Vagina (tissue), 2 donors: ENCODE data around the gene ATP2C2. TPM values are rescaled to one million over a fixed set of nuclear protein-coding genes. Genes with fewer than 3 reads are reported as not detected.

ENCODE experiments used
- DNase-seq, 2 donors: peaks; one replicate each; pipeline ENCODE4 v3.0.0-alpha.2; 2017; ENCODE audit errors: extremely low spot score in 2 of 2
- H3K27ac ChIP-seq: fragments of 200-600 bp; sonication (generic); one replicate; pipeline ENCODE4 v1.5.1; 2019
- H3K27me3 ChIP-seq: fragments of 200-600 bp; sonication (generic); one replicate; pipeline ENCODE4 v1.5.1; 2019
- H3K36me3 ChIP-seq, 2 donors: fragments of 200-600 bp; sonication (generic); one replicate each; pipeline ENCODE4 v1.5.1; 2017 to 2019
- H3K4me1 ChIP-seq: fragments of 200-600 bp; sonication (generic); one replicate; pipeline ENCODE4 v1.5.1; 2019
- H3K4me3 ChIP-seq, 2 donors: fragments of 200-600 bp; sonication (generic); 1 replicate in 1 of 2; 2 replicates in 1 of 2; pipeline ENCODE4 v1.5.1; 2016 to 2019
- H3K9me3 ChIP-seq: fragments of 200-600 bp; sonication (generic); one replicate; pipeline ENCODE4 v1.5.1; 2019
- CTCF ChIP-seq, 3 experiments: fragments of 450-650 bp in 2 of 3; fragments of 200-600 bp in 1 of 3; sonication (generic) in 1 of 3; IDR thresholded peaks; one replicate each; pipeline ENCODE4 v1.5.1; 2017 to 2019; ENCODE audit warnings: antibody characterized with exemption in 3 of 3, mild to moderate bottlenecking in 2 of 3, moderate library complexity in 2 of 3
- POLR2A ChIP-seq, 2 donors: fragments of 450-650 bp; IDR thresholded peaks; one replicate each; pipeline ENCODE4 v1.6.1; 2017; ENCODE audit warnings: antibody characterized with exemption in 2 of 2, mild to moderate bottlenecking in 2 of 2, moderate library complexity in 2 of 2
- POLR2AphosphoS5 ChIP-seq, 2 donors: sonication (generic); formaldehyde crosslinking; IDR thresholded peaks; one replicate each; pipeline ENCODE4 v1.9.0; 2017; ENCODE audit warnings: antibody characterized with exemption in 2 of 2, mild to moderate bottlenecking in 2 of 2, low read depth in 1 of 2; ENCODE audit not compliant: insufficient read depth in 1 of 2
- intact Hi-C: fragments of 100-400 bp; cut with DNase I; formaldehyde crosslinking; loops from one replicate; pipeline ENCODE4 v1.15.1; 2023
- total RNA-seq: library from RNA; depleted of rRNA; stranded (reverse); fragments of >200 nt; gene quantifications from one replicate; pipeline ENCODE4 v1.2.3, GENCODE V29; 2016

ATP2C2 gene
- total RNA-seq, 1 donor from 2014 or later = 35.1 TPM

DNA sequence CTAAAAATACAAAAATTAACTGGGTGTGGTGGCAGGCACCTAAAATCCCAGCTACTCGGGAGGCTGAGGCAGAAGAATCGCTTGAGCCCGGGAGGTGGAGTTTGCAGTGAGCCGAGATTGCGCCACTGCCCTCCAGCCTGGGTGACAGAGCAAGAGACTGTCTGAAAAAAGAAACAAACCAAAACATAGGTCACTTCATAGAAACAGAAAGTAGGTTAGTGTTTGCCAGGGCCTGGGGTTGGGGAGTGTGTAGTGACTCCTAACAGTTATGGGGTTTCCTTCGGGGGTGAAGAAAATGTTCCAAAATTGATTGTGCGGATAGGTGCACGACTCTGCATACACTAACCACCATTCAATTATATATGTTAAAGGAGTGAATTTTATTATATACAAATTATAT, 59.2 kb downstream of the ATP2C2 start:
- intact Hi-C loops = no loop called here
- no peak overlapping the region for H3K4me3 ChIP-seq
- DNase-seq = no peak
- TF ChIP-seq POLR2AphosphoS5 (IDR thresholded peaks at IDR 0.05; ENCODE audit: insufficient read depth in 1 of 2, low read depth in 1 of 2) (no peak), CTCF (IDR thresholded peaks at IDR 0.05) (no peak), POLR2A (IDR thresholded peaks at IDR 0.05) (no peak)
- H3K36me3 ChIP-seq = no peaks in the 10 kb centered on the region
- no peaks in the 10 kb centered on the region for H3K27me3 ChIP-seq
- no peaks in the 10 kb centered on the region for H3K4me1 ChIP-seq
- H3K27ac ChIP-seq = no peak overlapping the region
- H3K9me3 ChIP-seq = no peaks in the 10 kb centered on the region

DNA sequence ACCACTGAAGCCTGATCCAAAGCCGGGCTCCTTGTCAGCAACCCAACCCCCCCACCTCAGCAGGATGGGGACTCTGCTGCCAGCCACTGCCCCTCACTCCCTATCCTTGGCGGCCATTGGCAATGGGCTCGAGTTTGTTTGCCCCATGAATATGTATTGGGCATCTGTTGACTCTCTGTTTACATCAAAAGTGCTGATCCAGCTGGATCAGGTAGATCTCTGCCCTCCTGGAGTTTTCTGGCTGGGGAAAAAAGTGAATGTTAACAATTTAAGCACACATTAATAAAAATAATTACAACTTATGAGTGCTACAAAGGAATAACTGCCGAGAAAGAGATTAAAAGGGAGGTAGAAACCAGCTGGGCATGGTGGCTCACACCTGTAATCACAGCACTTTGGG, 62.5 kb downstream of the ATP2C2 start:
- DNase-seq = no peak
- no peak overlapping the region for H3K4me3 ChIP-seq
- intact Hi-C loops = no loop called here
- no peaks in the 10 kb centered on the region for H3K9me3 ChIP-seq
- H3K27ac ChIP-seq = no peak overlapping the region
- no peaks in the 10 kb centered on the region for H3K36me3 ChIP-seq
- no peaks in the 10 kb centered on the region for H3K4me1 ChIP-seq
- no peaks in the 10 kb centered on the region for H3K27me3 ChIP-seq
- TF ChIP-seq POLR2A (IDR thresholded peaks at IDR 0.05) (no peak), POLR2AphosphoS5 (IDR thresholded peaks at IDR 0.05; ENCODE audit: insufficient read depth in 1 of 2, low read depth in 1 of 2) (no peak), CTCF (IDR thresholded peaks at IDR 0.05) (no peak)

DNA sequence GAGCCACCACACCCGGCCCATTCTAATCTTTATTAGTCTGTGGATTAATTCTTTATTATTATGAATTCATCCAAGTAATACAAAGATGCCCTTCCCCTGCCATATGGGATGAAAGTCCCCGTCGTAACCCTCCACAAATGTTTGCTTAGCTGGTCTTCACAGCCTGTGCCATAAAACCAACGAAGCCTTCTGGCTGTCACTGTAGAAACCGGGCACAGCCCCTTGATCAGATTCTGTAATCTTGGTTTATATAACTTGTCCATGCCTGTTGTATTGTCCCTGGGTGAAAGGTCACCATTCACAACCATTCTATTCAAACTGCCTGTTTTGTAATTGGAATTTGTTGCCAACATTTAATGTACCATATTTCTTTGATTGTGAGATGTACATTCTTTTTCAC, 66.5 kb downstream of the ATP2C2 start:
- intact Hi-C loops = no loop called here
- Histone ChIP-seq H3K4me1 (no peaks in the 10 kb centered on the region), H3K36me3 (no peaks in the 10 kb centered on the region), H3K9me3 (no peaks in the 10 kb centered on the region), H3K27ac (no peak overlapping the region), H3K27me3 (no peaks in the 10 kb centered on the region), H3K4me3 (no peak overlapping the region)
- no peak for DNase-seq
- TF ChIP-seq POLR2A (IDR thresholded peaks at IDR 0.05) (no peak), CTCF (IDR thresholded peaks at IDR 0.05) (no peak), POLR2AphosphoS5 (IDR thresholded peaks at IDR 0.05; ENCODE audit: insufficient read depth in 1 of 2, low read depth in 1 of 2) (no peak)

DNA sequence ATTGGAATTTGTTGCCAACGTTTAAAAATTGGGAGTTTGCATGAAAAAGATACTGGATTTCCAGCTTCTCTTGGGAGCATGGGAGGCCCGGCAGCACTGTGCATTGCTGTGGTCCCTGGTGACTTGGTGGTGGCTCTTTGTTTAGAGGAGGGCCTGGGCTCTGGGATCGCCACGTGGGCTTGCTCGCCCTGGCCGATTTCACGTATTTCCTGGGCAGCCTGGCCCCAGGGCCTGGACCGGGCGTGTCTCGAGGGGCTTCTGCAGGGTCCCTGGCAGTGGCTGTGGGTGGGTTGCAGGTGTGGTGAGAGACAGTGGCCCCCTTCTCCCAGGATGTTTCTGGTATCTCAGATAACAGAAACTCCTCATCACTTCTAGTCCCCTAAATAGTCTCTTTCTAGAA, 67.9 kb downstream of the ATP2C2 start:
- Histone ChIP-seq H3K36me3 (no peaks in the 10 kb centered on the region), H3K4me1 (no peaks in the 10 kb centered on the region), H3K27ac (no peak overlapping the region), H3K27me3 (no peaks in the 10 kb centered on the region), H3K4me3 (no peak overlapping the region), H3K9me3 (no peaks in the 10 kb centered on the region)
- intact Hi-C loops = no loop called here
- TF ChIP-seq CTCF (IDR thresholded peaks at IDR 0.05) (no peak), POLR2AphosphoS5 (IDR thresholded peaks at IDR 0.05; ENCODE audit: insufficient read depth in 1 of 2, low read depth in 1 of 2) (no peak), POLR2A (IDR thresholded peaks at IDR 0.05) (no peak)
- DNase-seq = no peak

- Histone ChIP-seq H3K4me3 (no peak overlapping the region), H3K9me3 (no peaks in the 10 kb centered on the region), H3K27me3 (no peaks in the 10 kb centered on the region), H3K4me1 (no peaks in the 10 kb centered on the region), H3K27ac (no peak overlapping the region), H3K36me3 (no peaks in the 10 kb centered on the region)
- DNase-seq = no peak
- intact Hi-C loops = no loop called here
- TF ChIP-seq POLR2A (IDR thresholded peaks at IDR 0.05) = no peak
These were observed 70.8 kb downstream of the ATP2C2 start for GRCh38 chr16:84438971-84439696.
